Upper lobe of right lung (tissue), 1 donor: Measurements from ENCODE around the gene PCCA. TPM values are rescaled to one million over a fixed set of nuclear protein-coding genes. Genes with fewer than 3 reads are reported as not detected.
"Not testable (repeated sequence)": the region's sequence is repeated elsewhere in the genome, so short reads cannot be mapped to it uniquely, and the experiment has no call there.

Experiments used
- ATAC-seq: fragments of 200-7000 bp; cut with Tn5 transposase; one replicate; pipeline ENCODE4 v1.9.1; 2020; ENCODE audit warnings: mild to moderate bottlenecking, moderate library complexity
- DNase-seq: peaks from one replicate; pipeline ENCODE4 v3.0.0-alpha.2; 2020
- H3K27ac ChIP-seq: fragments of 200-600 bp; one replicate; pipeline ENCODE4 v1.8.0; 2022
- H3K27me3 ChIP-seq: fragments of 200-600 bp; one replicate; pipeline ENCODE4 v1.8.0; 2022; ENCODE audit warnings: mild to moderate bottlenecking
- H3K36me3 ChIP-seq: fragments of 200-600 bp; one replicate; pipeline ENCODE4 v1.8.0; 2022
- H3K4me1 ChIP-seq: fragments of 200-600 bp; one replicate; pipeline ENCODE4 v1.8.0; 2022
- H3K4me3 ChIP-seq: fragments of 200-600 bp; one replicate; pipeline ENCODE4 v1.8.0; 2022; ENCODE audit warnings: mild to moderate bottlenecking
- H3K9me3 ChIP-seq: fragments of 200-600 bp; one replicate; pipeline ENCODE4 v1.8.0; 2022
- CTCF ChIP-seq: fragments of 200-600 bp; IDR thresholded peaks from one replicate; pipeline ENCODE4 v1.8.0; 2022; ENCODE audit warnings: antibody characterized with exemption
- intact Hi-C: fragments of 100-400 bp; cut with DNase I; formaldehyde crosslinking; loops from one replicate; pipeline ENCODE4 v1.11.0; 2022
- total RNA-seq: library from RNA; stranded (reverse); fragmentation: NEBNext Ultra II Directional; extraction: Animal tissue kit (Norgen Biotek cat#: 25700); gene quantifications from one replicate; pipeline ENCODE4 v1.2.1, GENCODE V29; 2021
- donor health status: DM: no; HTN: yes; CAD: no; lungs with severe emphysema.

The PCCA gene
- total RNA-seq, 1 donor from 2014 or later, result 34.7 TPM

GRCh38 chr13:100147825-100148224, 58.9 kb downstream of the PCCA start:
- Histone ChIP-seq H3K4me3 (no peak overlapping the region), H3K9me3 (no peaks in the 10 kb centered on the region), H3K36me3 (peaks cover 13% of the 10 kb centered on the region), H3K27me3 (no peaks in the 10 kb centered on the region), H3K4me1 (no peaks in the 10 kb centered on the region), H3K27ac (no peak overlapping the region)
- DNase-seq (no peak), ATAC-seq (no peak)
- TF ChIP-seq CTCF, result no peak
- intact Hi-C loops, result no loop called here

GRCh38 chr13:100148422-100148821, 59.5 kb downstream of the PCCA start:
- no peaks in the 10 kb centered on the region for H3K27me3 ChIP-seq
- ATAC-seq (no peak), DNase-seq (no peak)
- H3K27ac ChIP-seq, result no peak overlapping the region
- no peaks in the 10 kb centered on the region for H3K4me1 ChIP-seq
- intact Hi-C loops, result no loop called here
- TF ChIP-seq CTCF, result no peak
- no peaks in the 10 kb centered on the region for H3K9me3 ChIP-seq
- H3K4me3 ChIP-seq, result no peak overlapping the region
- peaks cover 13% of the 10 kb centered on the region for H3K36me3 ChIP-seq

GRCh38 chr13:100149389-100149788, 60.5 kb downstream of the PCCA start:
- no peak overlapping the region for H3K27ac ChIP-seq
- no peak overlapping the region for H3K4me3 ChIP-seq
- DNase-seq (no peak), ATAC-seq (no peak)
- H3K9me3 ChIP-seq, result no peaks in the 10 kb centered on the region
- H3K36me3 ChIP-seq, result peaks cover 13% of the 10 kb centered on the region
- H3K4me1 ChIP-seq, result no peaks in the 10 kb centered on the region
- no peaks in the 10 kb centered on the region for H3K27me3 ChIP-seq
- TF ChIP-seq CTCF, result no peak
- intact Hi-C loops, result no loop called here

GRCh38 chr13:100150711-100151110, 61.8 kb downstream of the PCCA start:
- ATAC-seq, H3K27ac ChIP-seq, intact Hi-C loops, H3K27me3 ChIP-seq, DNase-seq, H3K4me3 ChIP-seq, H3K4me1 ChIP-seq, H3K9me3 ChIP-seq: not testable (repeated sequence)
- H3K36me3 ChIP-seq, result peaks cover 21% of the 10 kb centered on the region

- H3K27me3 ChIP-seq, result no peaks in the 10 kb centered on the region
- H3K4me1 ChIP-seq, result no peaks in the 10 kb centered on the region
- TF ChIP-seq CTCF, result no peak
- intact Hi-C loops, result no loop called here
- H3K27ac ChIP-seq, result no peak overlapping the region
- peaks cover 22% of the 10 kb centered on the region for H3K36me3 ChIP-seq
- ATAC-seq (no peak), DNase-seq (no peak)
- H3K9me3 ChIP-seq, result no peaks in the 10 kb centered on the region
- no peak overlapping the region for H3K4me3 ChIP-seq
These were observed 66.0 kb downstream of the PCCA start for GRCh38 chr13:100154842-100155416.

- H3K4me1 ChIP-seq, result no peaks in the 10 kb centered on the region
- DNase-seq, result no peak
- H3K36me3 ChIP-seq, result peaks cover 15% of the 10 kb centered on the region
- no peak overlapping the region for H3K4me3 ChIP-seq
- ATAC-seq, result no peak
- no peak for TF ChIP-seq CTCF
- no peak overlapping the region for H3K27ac ChIP-seq
- no peaks in the 10 kb centered on the region for H3K9me3 ChIP-seq
- intact Hi-C loops, result no loop called here
- no peaks in the 10 kb centered on the region for H3K27me3 ChIP-seq
These were observed 67.9 kb downstream of the PCCA start for GRCh38 chr13:100156788-100157187.
